Activated CD4-positive, alpha-beta memory T cell treated with anti-CD3 and anti-CD28 coated beads, Interleukin-2, amount 10 ng/mL, durations not matched to agents 7 days and 5 days (primary cell): ENCODE data around the gene SEMA3B. TPM values are rescaled to one million over a fixed set of nuclear protein-coding genes. Genes with fewer than 3 reads are reported as not detected.
"Not testable (repeated sequence)": the region's sequence is repeated elsewhere in the genome, so short reads cannot be mapped to it uniquely, and the experiment has no call there.

Source experiments
- CTCF ChIA-PET: fragments of 350-600 bp; sonication (Branson Sonifier 250); formaldehyde crosslinking; loops from one replicate; lab custom pipeline; 2021; ENCODE audit warnings: antibody characterized with exemption, inconsistent platforms; lab: Charles Lee
- POLR2A ChIA-PET: fragments of 350-600 bp; sonication (Branson Sonifier 250); formaldehyde crosslinking; loops from one replicate; lab custom pipeline; 2021; ENCODE audit warnings: antibody characterized with exemption; lab: Charles Lee
- DNase-seq: peaks from one replicate; pipeline ENCODE4 v3.0.0-alpha.2; 2020
- H3K27ac Mint-ChIP-seq: one replicate; pipeline ENCODE4 v1.8.0; 2021; ENCODE audit warnings: mild to moderate bottlenecking, mixed read lengths
- H3K27me3 Mint-ChIP-seq: one replicate; pipeline ENCODE4 v1.8.0; 2021; ENCODE audit warnings: mixed read lengths
- H3K36me3 Mint-ChIP-seq: one replicate; pipeline ENCODE4 v1.8.0; 2021; ENCODE audit warnings: low read depth, mixed read lengths
- H3K4me1 Mint-ChIP-seq: one replicate; pipeline ENCODE4 v1.8.0; 2021; ENCODE audit warnings: mixed read lengths
- H3K4me3 Mint-ChIP-seq: one replicate; pipeline ENCODE4 v1.8.0; 2021; ENCODE audit warnings: mild to moderate bottlenecking, mixed read lengths
- H3K9me3 Mint-ChIP-seq: one replicate; pipeline ENCODE4 v1.8.0; 2021; ENCODE audit warnings: mixed read lengths
- total RNA-seq, 2 experiments: library from RNA; stranded (reverse); gene quantifications; one replicate each; pipeline ENCODE4 v1.2.3, GENCODE V29; 2021

The SEMA3B gene
- total RNA-seq, 2 experiments from 2014 or later: 0.38 to 0.55 TPM

DNA sequence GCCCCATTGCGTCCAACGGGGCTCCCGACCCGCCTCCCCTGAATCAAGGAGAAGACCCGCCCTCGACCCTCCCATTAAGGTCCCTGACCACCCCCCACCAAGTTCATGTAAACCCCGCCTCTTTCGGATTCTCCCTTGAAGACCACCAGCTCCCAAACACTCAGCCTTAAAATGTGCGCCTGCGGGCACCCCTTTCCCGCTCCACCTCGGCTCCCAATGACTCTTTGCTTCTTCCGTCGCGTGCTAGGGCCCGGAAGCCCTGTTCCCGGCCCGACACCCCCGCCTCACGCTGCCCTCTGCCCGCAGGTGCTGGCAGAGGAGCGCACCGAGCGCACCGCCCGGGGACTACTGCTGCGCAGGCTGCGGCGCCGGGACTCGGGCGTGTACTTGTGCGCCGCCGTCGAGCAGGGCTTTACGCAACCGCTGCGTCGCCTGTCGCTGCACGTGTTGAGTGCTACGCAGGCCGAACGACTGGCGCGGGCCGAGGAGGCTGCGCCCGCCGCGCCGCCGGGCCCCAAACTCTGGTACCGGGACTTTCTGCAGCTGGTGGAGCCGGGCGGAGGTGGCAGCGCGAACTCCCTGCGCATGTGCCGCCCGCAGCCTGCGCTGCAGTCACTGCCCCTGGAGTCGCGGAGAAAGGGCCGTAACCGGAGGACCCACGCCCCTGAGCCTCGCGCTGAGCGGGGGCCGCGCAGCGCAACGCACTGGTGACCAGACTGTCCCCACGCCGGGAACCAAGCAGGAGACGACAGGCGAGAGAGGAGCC, 7.2 kb downstream of the SEMA3B start:
- ChIA-PET POLR2A (interaction anchor here (1.1 to 2.0 kb wide), 5 partner anchors 11 to 156 kb away, joined by 3 to 6 read pairs (median 4); partner anchors contain the start of genes HYAL3, IFRD2 and NAA80), CTCF (interaction anchor here (1.2 to 2.6 kb wide), 4 partner anchors 16 to 82 kb away, joined by 3 to 10 read pairs (median 6); partner anchors contain the start of gene IFRD2)
- no peak overlapping the region for H3K4me3 Mint-ChIP-seq
- no peak overlapping the region for H3K27ac Mint-ChIP-seq
- H3K36me3 Mint-ChIP-seq: no peaks in the 10 kb centered on the region
- no peaks in the 10 kb centered on the region for H3K9me3 Mint-ChIP-seq
- H3K27me3 Mint-ChIP-seq: peaks cover 48% of the 10 kb centered on the region
- H3K4me1 Mint-ChIP-seq: peaks cover 33% of the 10 kb centered on the region
- DNase-seq: peak; percentile 44

DNA sequence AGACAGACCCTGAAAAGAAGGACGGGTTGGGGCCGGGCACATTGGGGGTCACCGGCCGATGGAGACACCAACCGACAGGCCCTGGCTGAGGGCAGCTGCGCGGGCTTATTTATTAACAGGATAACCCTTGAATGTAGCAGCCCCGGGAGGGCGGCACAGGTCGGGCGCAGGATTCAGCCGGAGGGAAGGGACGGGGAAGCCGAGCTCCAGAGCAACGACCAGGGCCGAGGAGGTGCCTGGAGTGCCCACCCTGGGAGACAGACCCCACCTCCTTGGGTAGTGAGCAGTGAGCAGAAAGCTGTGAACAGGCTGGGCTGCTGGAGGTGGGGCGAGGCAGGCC, 7.8 kb downstream of the SEMA3B start:
- H3K27me3 Mint-ChIP-seq: peaks cover 48% of the 10 kb centered on the region
- H3K27ac Mint-ChIP-seq: no peak overlapping the region
- H3K4me1 Mint-ChIP-seq: peaks cover 29% of the 10 kb centered on the region
- H3K4me3 Mint-ChIP-seq: no peak overlapping the region
- POLR2A ChIA-PET: interaction anchor here (1.1 to 2.0 kb wide), 4 partner anchors 10 to 41 kb away, joined by 3 to 6 read pairs (median 5); partner anchors contain the start of genes HYAL3, IFRD2 and NAA80
- no peak for DNase-seq
- CTCF ChIA-PET: interaction anchor here (0.8 to 2.6 kb wide), 4 partner anchors 15 to 82 kb away, joined by 4 to 10 read pairs (median 6); partner anchors contain the start of genes HYAL3, IFRD2 and NAA80
- H3K9me3 Mint-ChIP-seq: no peaks in the 10 kb centered on the region
- no peaks in the 10 kb centered on the region for H3K36me3 Mint-ChIP-seq

DNA sequence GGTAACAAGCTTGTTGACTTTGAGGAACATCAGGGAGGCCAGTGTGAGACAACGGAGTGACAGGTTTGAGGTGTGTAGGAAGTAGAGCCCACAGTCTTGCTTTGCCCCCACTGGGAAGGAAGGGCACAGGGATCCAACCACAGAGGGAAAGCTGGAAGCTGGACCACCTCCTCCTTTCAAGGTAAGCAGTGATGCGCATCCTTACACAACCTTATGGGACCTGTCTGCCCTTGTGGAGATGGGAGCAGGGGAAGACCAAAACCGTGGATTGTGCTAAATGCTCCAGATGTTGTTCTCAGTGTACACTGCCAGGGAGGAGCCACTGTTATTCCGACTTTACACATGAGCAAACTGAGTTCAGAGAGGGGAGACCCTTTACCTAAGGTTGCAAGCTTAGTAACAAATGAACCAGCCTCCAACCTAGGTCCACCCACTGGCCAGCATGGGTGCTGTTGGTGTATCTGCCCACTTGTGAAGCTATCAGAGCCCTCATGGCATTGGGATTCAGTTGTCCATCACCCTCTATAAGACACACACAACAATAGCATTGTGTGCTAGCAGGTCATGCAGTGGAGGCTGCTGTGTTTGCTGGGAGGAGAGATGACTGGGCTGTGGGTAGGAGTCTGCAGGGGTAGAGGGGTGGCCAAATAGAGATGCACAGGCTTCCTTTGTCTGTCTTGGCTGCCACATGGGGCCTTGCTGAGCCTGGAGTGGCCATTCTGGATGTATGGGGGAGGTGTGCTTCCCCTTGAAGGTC, 9.4 kb downstream of the SEMA3B start:
- Mint-ChIP-seq H3K27ac (no peak overlapping the region), H3K9me3 (no peaks in the 10 kb centered on the region), H3K4me3 (no peak overlapping the region), H3K27me3 (peaks cover 42% of the 10 kb centered on the region), H3K4me1 (peaks cover 20% of the 10 kb centered on the region), H3K36me3 (no peaks in the 10 kb centered on the region)
- CTCF ChIA-PET: interaction anchor here (0.9 to 1.3 kb wide), 3 partner anchors 21 to 86 kb away, joined by 3 read pairs; partner anchors contain the start of genes HYAL3 and NAA80
- POLR2A ChIA-PET: interaction anchor here (1.4 to 2.3 kb wide), 3 partner anchors 17 to 32 kb away, joined by 3 to 12 read pairs (median 5); partner anchors contain the start of genes HYAL3 and NAA80
- no peak for DNase-seq

DNA sequence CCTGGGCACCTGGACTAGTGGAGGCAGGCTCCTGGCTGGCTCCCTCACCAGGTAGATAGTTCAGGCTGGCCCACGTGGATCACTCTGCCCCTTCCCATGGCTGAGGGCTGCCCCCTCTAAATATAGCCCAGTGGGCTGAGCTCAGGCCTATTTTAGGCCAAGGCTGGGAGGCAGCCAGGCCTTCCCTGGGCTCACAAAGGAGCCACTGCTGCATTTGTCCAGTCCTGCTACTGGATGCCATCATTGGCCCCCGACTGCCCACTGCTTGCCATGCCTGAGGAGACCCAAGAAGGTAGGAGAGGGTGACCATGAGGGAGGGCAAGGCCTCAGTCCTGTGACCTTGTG, 9.9 kb downstream of the SEMA3B start, which contains the start of gene LSMEM2:
LSMEM2 (plus strand) TSS at position 208 of the 345 bp plus-strand sequence; CDS start at position 235, 27 bp downstream.
- Mint-ChIP-seq H3K4me3 (no peak within 1 kb of the TSS), H3K4me1 (peaks cover 19% of the 10 kb centered on the region), H3K27ac (no peak within 1 kb of the TSS), H3K9me3 (no peaks in the 10 kb centered on the region), H3K27me3 (peaks cover 39% of the 10 kb centered on the region), H3K36me3 (no peaks in the 10 kb centered on the region)
- ChIA-PET POLR2A (interaction anchor here (1.2 to 2.3 kb wide), 3 partner anchors 13 to 20 kb away, joined by 4 to 12 read pairs (median 5); partner anchors contain the start of genes HYAL3 and NAA80), CTCF (interaction anchor here (0.9 to 1.3 kb wide), 4 partner anchors 20 to 86 kb away, joined by 3 to 4 read pairs (median 3); partner anchors contain the start of genes HYAL3 and NAA80)
- DNase-seq: no peak

DNA sequence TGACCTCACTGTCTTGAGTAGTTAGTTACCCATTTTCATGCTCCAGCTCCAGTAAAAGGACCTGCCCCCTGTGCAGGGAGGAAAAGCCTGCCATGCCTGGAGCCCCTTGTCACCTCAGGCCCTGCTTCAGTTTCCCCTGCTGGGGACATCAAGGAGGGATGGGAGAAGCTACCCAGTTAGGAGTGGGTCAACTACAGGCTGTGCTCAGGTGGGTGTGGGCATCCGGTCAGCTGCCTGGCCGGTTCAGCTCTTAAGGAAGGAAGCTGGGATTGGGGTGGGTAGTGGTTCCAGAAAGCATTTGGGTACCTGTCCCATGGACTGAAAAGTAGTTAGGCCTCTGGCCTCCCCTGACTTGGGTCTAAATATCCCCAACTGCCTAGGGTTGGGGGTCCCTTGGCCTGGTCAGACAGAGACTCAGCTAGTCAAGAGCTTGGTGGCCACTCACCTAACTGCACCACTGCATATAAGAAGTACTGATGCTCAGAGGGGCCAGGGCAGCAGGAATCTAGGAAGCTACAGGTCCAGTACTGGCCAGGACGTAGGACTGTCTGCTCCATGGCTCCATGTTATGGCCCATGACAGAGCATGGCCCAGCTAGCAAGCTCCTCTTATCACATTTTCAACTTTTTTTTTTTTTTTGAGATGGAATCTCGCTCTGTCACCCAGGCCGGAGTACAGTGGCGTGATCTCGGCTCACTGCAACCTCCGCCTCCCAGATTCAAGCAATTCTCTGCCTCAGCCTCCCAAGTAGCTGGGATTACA, 10.5 kb downstream of the SEMA3B start:
- Mint-ChIP-seq H3K36me3 (no peaks in the 10 kb centered on the region), H3K27me3 (peaks cover 34% of the 10 kb centered on the region), H3K9me3 (no peaks in the 10 kb centered on the region), H3K4me3 (no peak overlapping the region), H3K4me1 (peaks cover 14% of the 10 kb centered on the region), H3K27ac (no peak overlapping the region)
- CTCF ChIA-PET: interaction anchor here (0.8 to 1.1 kb wide), 4 partner anchors 13 to 53 kb away, joined by 3 to 5 read pairs (median 4); partner anchors contain the start of gene IFRD2
- DNase-seq: no peak
- POLR2A ChIA-PET: interaction anchor here (0.6 to 2.3 kb wide), 5 partner anchors 12 to 63 kb away, joined by 3 to 12 read pairs (median 4); partner anchors contain the start of genes HYAL3 and NAA80

- H3K4me1 Mint-ChIP-seq, H3K27me3 Mint-ChIP-seq, H3K27ac Mint-ChIP-seq, H3K9me3 Mint-ChIP-seq, H3K36me3 Mint-ChIP-seq, DNase-seq, H3K4me3 Mint-ChIP-seq: not testable (repeated sequence)
- POLR2A ChIA-PET: interaction anchor here (1.0 kb wide), 1 partner anchor 11 kb away, joined by 3 read pairs; no protein-coding TSS in a partner anchor
- CTCF ChIA-PET: interaction anchor here (0.7 to 1.2 kb wide), 3 partner anchors 9 to 37 kb away, joined by 3 to 6 read pairs (median 3); partner anchors contain the start of genes HYAL3 and NAA80
Observed at GRCh38 chr3:50284121-50284520, 15.2 kb downstream of the SEMA3B start.

GRCh38 chr3:50286322-50287227, 17.6 kb downstream of the SEMA3B start:
- no peaks in the 10 kb centered on the region for H3K27me3 Mint-ChIP-seq
- ChIA-PET POLR2A (interaction anchor here (2.3 kb wide), 1 partner anchor 10 kb away, joined by 6 read pairs; no protein-coding TSS in a partner anchor), CTCF (no interaction called here)
- no peak for DNase-seq
- no peak overlapping the region for H3K4me3 Mint-ChIP-seq
- H3K36me3 Mint-ChIP-seq: peaks cover 13% of the 10 kb centered on the region
- no peak overlapping the region for H3K27ac Mint-ChIP-seq
- peaks cover 15% of the 10 kb centered on the region for H3K4me1 Mint-ChIP-seq
- H3K9me3 Mint-ChIP-seq: no peaks in the 10 kb centered on the region

- ChIA-PET CTCF (no interaction called here), POLR2A (interaction anchor here (2.3 kb wide), 1 partner anchor 10 kb away, joined by 6 read pairs; no protein-coding TSS in a partner anchor)
- H3K4me3 Mint-ChIP-seq: no peak overlapping the region
- H3K9me3 Mint-ChIP-seq: no peaks in the 10 kb centered on the region
- H3K27ac Mint-ChIP-seq: no peak overlapping the region
- H3K27me3 Mint-ChIP-seq: no peaks in the 10 kb centered on the region
- H3K36me3 Mint-ChIP-seq: peaks cover 13% of the 10 kb centered on the region
- DNase-seq: no peak
- peaks cover 16% of the 10 kb centered on the region for H3K4me1 Mint-ChIP-seq
Observed at GRCh38 chr3:50287262-50287661, 18.3 kb downstream of the SEMA3B start.

DNA sequence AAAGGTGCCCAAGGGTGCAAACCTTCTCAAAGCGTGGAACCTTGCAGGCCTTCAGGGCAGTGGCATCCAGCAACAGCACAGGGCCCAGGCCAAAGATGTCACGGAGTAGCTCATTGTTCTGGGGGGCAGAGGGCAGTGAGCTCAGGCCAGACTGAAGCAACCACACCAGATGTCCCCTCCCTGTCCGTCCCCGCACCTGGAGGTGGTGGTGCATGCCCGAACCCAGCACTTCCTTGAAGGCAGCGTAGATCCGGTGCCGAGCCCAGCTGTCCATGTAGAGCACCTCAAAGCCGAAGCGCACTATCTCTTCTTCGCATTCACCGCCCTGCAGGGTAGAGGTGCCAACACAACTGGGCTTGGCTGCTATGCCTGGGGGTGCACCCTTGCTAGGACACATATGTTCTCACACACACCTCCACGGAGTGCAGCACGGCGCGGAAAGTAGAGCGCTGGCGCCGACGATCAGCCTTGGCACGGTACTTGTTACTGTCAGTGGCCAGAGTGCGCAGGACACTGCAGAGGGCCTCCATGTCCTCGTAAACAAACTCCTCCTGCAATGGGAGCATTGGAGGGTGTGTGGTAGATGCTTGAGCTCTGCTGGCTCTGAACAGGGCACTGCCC, 19.6 kb downstream of the SEMA3B start:
- ChIA-PET CTCF (interaction anchor here (2.5 kb wide), 1 partner anchor 10 kb away, joined by 9 read pairs; the partner anchor contains the start of genes HYAL3 and NAA80), POLR2A (interaction anchor here (0.5 to 2.3 kb wide), 5 partner anchors 10 to 48 kb away, joined by 3 to 6 read pairs (median 4); partner anchors contain the start of genes HYAL3 and NAA80)
- Mint-ChIP-seq H3K9me3 (no peaks in the 10 kb centered on the region), H3K27ac (no peak overlapping the region), H3K4me3 (no peak overlapping the region), H3K36me3 (peaks cover 17% of the 10 kb centered on the region), H3K27me3 (no peaks in the 10 kb centered on the region), H3K4me1 (peaks cover 27% of the 10 kb centered on the region)
- DNase-seq: no peak

DNA sequence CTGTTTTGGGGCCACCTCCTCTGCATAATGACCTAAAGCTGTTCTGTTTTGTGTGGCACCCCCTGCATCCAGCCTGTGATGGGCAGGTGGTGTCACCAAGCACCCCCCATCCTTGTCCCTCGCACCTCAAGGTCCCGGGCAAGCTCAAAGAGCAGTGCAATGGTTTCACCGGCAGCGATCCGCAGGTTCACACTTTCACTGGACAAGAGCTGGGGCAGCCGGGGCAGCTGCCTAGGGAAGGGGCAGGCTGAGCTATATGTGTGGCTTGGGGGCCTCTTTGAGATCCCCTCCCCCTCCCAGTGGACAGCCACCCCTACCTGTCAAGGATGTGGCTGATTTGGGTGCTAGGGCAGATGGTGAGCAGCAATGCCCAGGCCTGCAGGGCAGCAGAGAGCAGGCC, 20.2 kb downstream of the SEMA3B start:
- peaks cover 17% of the 10 kb centered on the region for H3K36me3 Mint-ChIP-seq
- no peak for DNase-seq
- POLR2A ChIA-PET: interaction anchor here (1.0 to 1.6 kb wide), 4 partner anchors 10 to 1210 kb away, joined by 3 to 5 read pairs (median 4); partner anchors contain the start of genes HYAL3 and NAA80
- H3K9me3 Mint-ChIP-seq: no peaks in the 10 kb centered on the region
- no peaks in the 10 kb centered on the region for H3K27me3 Mint-ChIP-seq
- CTCF ChIA-PET: interaction anchor here (2.5 kb wide), 1 partner anchor 10 kb away, joined by 9 read pairs; the partner anchor contains the start of genes HYAL3 and NAA80
- no peak overlapping the region for H3K4me3 Mint-ChIP-seq
- H3K27ac Mint-ChIP-seq: no peak overlapping the region
- peaks cover 27% of the 10 kb centered on the region for H3K4me1 Mint-ChIP-seq
